HG03571 (cell line): ENCODE measurements around the gene TICRR.

Experiments used
- ATAC-seq: cut with Tn5 transposase; IDR thresholded peaks from one replicate; pipeline ENCODE4 v1.9.1; 2021; ENCODE audit not compliant: unreplicated experiment

Gene TICRR

DNA sequence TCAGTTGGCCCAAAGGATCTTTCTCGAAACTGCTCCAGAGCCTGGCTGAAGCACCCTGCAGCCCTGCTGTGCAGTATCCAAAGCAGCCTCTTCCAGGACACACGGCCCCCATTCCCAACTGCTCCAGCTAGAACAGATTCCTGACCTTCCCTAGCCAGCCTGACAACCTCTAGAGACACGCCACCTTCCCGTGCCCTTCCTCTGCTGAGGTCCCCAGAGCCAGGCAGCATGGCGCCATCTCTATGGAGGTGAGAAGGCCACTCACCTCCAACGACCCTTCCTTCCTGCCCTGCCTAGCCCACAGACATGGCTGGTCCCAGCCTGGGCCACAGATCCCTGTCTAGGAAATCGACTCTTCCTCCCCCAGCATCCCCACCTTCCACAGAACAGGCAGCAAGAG is 76.9 kb downstream of the TICRR start:
- no peak for ATAC-seq

DNA sequence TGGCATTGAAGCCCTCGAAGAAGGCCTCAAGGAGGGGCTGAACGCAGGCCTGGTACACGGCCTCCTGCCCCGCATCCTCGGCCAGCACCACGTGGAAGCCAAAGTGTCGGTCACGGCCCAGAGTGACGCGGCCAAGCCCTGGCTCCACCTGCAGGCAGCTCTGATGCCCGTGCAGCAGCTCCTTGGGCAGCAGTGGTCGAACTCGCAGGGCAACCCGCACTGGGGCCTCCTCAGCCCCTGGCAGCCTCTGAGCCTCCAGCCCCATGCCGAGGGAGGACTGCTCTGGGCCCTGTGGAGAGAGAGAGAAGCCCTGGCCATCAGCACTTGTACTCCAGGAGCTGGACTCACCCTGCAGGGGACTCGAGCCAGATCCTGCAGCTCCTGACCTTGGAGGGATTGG is 77.4 kb downstream of the TICRR start:
- no peak for ATAC-seq

GRCh38 chr15:89653578-89653977 is 78.3 kb downstream of the TICRR start:
- no peak for ATAC-seq

GRCh38 chr15:89654301-89654761 is 79.1 kb downstream of the TICRR start:
- no peak for ATAC-seq

DNA sequence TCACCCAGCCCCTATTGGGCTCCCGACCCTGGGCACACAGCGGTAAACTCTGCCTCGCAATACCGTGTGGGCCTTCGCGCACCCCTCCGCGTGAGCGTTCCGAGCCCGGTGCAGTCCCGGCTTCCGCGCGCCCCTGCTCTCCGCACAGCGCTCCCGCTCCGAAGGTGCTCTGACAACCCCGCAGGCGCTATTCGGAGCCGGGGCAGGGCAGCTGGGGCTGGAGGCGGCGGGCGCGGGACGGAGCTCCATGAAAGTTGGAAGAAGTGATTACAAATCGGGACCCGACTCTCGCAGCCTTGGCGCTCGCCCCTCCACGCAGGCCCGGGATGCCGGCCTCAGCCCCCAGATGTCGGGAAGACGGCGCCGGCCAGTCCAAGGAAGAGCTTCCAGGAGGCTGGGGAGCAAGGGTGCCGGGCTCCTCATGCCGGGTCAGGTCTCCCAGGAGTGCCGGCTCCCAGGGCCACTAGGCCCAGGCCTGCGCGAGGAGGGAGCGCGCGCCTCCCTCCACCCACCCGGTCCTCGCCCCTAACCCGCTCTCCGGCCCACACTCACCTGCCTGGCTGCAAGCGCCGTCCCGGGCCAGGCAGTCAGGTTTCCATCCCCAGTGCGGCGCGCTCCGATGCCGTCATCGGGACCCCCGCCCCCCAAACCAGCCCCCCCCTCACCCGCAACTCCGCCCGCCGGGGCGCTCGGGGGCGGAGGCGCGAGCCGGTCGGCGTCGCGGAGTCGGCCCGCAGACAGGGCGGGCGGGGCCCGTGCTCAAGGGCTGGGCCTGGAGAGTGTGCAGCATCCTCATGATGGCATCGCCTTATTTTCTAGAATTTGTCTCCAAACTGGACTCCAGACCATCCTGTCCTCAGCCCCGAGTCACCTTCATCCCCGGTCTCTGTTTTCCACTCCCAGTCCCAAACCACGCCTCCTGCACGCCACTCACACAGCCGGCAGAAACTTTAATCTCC is 79.9 kb downstream of the TICRR start, which contains the start of gene KIF7:
TSS of gene KIF7 (minus strand) at position 621 of the 959 bp plus-strand sequence. CDS start 2,537 bp downstream, outside the sequence.
- no peak for ATAC-seq

- ATAC-seq = no peak
Observed at GRCh38 chr15:89656116-89656815, 81.0 kb downstream of the TICRR start.

- no peak for ATAC-seq
Observed at GRCh38 chr15:89657686-89658200, 82.5 kb downstream of the TICRR start.

DNA sequence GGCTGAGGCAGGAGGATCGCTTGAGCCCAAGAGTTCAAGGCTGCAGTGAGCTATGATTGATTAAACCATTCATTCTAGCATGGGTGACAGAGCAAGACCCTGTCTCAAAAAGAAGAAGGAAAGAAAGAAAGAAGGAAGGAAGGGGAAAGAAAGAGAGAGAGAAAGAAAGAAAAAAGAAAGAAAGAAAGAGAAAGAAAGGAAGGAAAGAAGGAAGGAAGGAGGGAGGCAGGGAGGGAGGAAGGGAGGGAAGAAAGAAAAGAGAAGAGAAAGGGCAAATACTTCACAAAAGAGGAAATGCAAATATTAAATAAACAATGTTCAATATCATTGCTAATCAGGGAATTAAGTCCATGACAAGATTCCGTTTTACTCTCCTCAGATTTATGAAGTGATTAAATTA is 84.0 kb downstream of the TICRR start:
- ATAC-seq = no peak

GRCh38 chr15:89660556-89660955 is 85.3 kb downstream of the TICRR start:
- ATAC-seq = no peak

DNA sequence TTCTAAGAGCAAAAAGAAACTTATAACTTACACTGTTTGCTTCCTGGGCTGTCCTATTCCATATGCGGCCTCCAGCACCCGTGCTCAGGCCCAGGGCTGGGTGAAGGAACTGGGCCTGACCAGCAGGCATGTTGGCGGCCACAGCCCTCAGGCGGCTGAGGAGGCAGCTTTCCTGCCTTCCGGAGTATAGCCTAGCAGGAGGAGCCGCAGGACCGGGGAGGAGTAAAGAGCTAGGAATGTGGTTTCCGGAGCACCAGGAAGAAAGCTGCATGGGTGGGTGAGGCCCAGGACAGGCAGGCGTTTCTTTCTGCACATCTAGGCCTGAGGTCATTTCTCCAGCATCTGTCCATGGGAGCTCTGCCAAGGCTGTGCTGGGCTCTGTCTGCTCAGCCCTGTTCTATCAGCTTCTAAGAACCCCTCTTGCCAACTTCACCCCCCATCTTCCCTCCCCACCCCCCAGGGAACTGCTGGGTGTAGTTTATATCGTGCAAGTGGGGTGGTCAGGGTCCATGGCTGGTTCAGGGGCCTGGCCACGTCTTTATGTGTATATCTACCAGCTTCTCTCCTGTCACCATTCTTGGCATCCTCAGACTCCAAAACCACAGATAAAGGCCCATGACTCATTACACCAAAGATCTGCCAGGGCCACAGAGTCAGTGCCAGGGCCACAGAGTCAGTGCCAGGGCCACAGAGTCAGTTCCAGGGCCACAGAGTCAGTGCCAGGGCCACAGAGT is 87.8 kb downstream of the TICRR start:
- no peak for ATAC-seq

- no peak for ATAC-seq
Observed at GRCh38 chr15:89664441-89665350, 89.4 kb downstream of the TICRR start.

DNA sequence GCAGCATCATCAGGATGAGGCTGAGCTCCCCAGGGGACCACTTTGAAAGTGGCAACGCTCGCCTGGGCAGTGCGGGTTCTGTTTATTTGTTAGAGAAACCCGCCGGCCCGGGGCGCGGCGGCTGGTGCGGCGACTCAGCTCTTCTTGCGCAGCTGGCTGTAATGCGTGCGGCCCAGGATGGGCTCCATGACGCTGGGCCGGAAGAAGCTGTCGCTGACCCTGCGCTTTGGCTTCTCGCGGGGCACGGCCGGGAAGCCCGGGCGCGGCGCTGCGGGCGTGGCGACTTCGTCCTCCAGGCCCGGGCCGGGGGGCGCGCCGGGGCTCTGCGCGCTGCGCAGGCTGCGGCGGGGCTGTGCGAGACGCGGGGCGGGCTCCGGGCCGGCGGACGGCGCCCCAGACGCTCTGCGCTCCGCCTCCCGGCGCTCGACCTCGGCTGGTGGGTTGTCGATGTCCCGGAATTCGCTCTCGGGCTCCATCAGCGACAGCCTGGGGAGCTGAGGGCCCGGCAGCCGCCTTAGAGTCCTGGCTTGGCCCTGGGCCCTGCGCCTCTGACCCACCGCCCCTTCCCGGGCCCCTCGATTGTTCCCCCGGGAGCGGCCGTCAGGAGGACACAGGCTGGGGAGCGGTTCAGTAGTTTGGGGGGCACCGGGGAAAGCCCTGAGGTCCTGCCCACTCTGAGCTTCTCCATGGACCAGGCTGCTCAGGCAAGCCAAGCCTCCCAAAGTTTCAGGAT is 90.3 kb downstream of the TICRR start:
- no peak for ATAC-seq

DNA sequence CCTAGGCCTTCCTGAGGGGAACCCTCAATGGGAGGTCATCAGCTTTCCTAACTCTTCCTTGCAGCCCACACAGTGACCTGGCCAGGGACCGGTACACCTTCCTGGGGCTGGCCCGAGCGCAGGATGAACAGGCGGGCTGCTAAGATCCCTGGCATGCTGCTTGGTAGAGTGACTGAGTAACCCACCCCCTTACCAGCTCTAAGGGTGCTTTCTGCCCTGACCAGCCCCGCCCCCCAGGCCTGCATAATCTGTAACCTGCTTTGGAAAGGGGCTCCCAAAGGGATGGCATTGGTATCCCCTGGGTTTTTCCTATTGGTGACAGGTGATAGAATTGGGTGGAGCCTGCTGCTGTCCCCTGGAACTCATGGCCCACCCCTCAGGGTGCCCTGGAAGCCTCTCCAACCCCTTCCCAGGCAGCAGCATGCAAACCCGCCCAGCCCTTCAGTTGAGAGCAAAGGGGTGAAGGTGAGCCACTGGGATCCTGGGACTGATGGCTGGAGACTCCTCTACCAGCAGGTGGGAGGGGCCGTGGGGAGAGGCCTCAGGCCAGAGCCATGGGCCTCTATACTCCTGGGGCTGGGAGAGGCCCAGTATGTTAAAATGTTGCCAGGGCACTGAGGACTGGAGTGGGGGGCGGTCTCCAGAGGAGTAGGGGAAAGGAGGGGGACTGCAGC is 91.1 kb downstream of the TICRR start:
- ATAC-seq = no peak

GRCh38 chr15:89666858-89667705 is 91.8 kb downstream of the TICRR start:
- no peak for ATAC-seq

- no peak for ATAC-seq
Observed at GRCh38 chr15:89667706-89667960, 92.4 kb downstream of the TICRR start.

DNA sequence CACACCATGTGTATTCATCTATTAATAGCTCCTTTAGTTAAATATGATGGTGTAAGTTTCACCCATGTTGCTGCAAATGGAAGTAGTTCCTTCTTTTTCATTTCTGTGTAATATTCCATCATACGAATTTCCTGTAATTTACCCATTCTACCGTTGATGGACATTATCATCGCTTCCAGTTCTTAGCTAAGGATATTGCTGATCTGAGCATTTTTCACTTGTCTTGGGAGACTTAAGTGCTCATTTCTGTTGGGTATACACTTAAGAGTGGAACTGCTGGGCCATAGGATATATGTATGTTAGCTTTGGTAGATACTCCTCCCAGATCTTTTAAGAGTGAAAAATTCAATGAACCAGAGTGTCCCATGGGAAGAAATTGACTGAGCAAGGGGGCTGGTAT is 92.9 kb downstream of the TICRR start:
- no peak for ATAC-seq

- no peak for ATAC-seq
Observed at GRCh38 chr15:89669309-89669865, 94.1 kb downstream of the TICRR start.

- ATAC-seq = no peak
Observed at GRCh38 chr15:89669941-89670340, 94.7 kb downstream of the TICRR start.
